T-helper 1 cell treated with Interleukin-12 subunit alpha and Interleukin-12 subunit beta and Interleukin-4 antibody, amounts not matched to agents 30 μg/mL and 1 μg/mL, for 36 hours (primary cell): ENCODE measurements around the gene THNSL1.
"Not testable (repeated sequence)": the region's sequence is repeated elsewhere in the genome, so short reads cannot be mapped to it uniquely, and the experiment has no call there.

Source experiments
- H3K27ac Mint-ChIP-seq: one replicate; pipeline ENCODE4 v1.8.0; 2021; ENCODE audit warnings: mild to moderate bottlenecking, mixed read lengths
- H3K27me3 Mint-ChIP-seq: one replicate; pipeline ENCODE4 v1.8.0; 2021; ENCODE audit warnings: low read depth, mixed read lengths
- H3K36me3 Mint-ChIP-seq: one replicate; pipeline ENCODE4 v1.8.0; 2021; ENCODE audit warnings: low read depth, mixed read lengths
- H3K4me1 Mint-ChIP-seq: one replicate; pipeline ENCODE4 v1.8.0; 2021; ENCODE audit warnings: low read depth, mixed read lengths
- H3K4me3 Mint-ChIP-seq: one replicate; pipeline ENCODE4 v1.8.0; 2021; ENCODE audit warnings: mild to moderate bottlenecking, moderate library complexity, mixed read lengths
- H3K9me3 Mint-ChIP-seq: one replicate; pipeline ENCODE4 v1.8.0; 2021; ENCODE audit warnings: mixed read lengths

Gene THNSL1, protein sequence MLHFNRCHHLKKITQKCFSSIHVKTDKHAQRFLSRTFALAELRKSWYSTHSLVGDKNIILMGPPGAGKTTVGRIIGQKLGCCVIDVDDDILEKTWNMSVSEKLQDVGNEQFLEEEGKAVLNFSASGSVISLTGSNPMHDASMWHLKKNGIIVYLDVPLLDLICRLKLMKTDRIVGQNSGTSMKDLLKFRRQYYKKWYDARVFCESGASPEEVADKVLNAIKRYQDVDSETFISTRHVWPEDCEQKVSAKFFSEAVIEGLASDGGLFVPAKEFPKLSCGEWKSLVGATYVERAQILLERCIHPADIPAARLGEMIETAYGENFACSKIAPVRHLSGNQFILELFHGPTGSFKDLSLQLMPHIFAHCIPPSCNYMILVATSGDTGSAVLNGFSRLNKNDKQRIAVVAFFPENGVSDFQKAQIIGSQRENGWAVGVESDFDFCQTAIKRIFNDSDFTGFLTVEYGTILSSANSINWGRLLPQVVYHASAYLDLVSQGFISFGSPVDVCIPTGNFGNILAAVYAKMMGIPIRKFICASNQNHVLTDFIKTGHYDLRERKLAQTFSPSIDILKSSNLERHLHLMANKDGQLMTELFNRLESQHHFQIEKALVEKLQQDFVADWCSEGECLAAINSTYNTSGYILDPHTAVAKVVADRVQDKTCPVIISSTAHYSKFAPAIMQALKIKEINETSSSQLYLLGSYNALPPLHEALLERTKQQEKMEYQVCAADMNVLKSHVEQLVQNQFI

DNA sequence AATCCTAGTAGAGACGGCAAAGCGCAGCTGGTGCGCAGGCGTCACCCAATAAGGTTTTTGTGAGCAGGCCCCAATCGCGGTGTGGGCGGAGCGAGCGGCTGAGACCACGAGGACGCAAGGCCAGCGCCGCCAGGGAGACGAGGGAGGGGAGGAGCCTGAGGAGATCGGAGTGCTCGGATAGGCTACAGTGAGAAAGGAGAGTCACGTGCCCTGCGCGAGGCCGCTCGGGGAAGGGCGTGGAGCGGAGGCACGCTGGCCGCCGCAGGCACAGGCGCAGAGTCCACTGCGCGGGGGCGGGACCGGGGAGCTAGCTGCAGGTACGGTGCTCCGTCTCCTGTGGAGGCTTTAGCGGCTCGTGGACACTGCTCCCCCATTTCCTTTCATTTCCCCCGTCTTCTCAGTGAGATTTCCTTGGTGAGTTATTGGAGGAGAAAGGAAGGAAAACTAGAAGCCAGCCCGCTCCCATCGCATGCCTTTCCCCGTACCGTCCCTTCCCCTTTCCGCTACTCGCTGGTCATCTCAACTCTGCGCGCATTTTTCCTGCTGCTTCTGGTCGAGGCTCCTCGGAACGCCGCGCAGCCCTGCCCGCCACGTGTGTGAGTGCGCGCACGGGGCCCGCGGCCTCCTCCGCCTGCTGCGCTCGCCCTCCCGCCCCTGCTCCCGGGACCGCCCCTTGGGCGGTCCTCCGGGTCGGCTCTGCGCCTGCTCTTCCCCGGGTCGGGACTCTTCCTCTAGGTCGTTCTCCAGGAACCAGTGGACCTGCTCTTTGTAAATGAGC lies at the start of gene THNSL1:
Gene THNSL1 (plus strand): TSS at position 237 of the 778 bp plus-strand sequence. CDS start 6,612 bp downstream, outside the sequence.
- Mint-ChIP-seq H3K4me3 (peak within 1 kb of the TSS; percentile 88), H3K9me3 (peaks cover 8% of the 10 kb centered on the region), H3K4me1 (peaks cover 16% of the 10 kb centered on the region), H3K36me3 (no peaks in the 10 kb centered on the region), H3K27me3 (no peaks in the 10 kb centered on the region), H3K27ac (peak within 1 kb of the TSS; percentile 92)

DNA sequence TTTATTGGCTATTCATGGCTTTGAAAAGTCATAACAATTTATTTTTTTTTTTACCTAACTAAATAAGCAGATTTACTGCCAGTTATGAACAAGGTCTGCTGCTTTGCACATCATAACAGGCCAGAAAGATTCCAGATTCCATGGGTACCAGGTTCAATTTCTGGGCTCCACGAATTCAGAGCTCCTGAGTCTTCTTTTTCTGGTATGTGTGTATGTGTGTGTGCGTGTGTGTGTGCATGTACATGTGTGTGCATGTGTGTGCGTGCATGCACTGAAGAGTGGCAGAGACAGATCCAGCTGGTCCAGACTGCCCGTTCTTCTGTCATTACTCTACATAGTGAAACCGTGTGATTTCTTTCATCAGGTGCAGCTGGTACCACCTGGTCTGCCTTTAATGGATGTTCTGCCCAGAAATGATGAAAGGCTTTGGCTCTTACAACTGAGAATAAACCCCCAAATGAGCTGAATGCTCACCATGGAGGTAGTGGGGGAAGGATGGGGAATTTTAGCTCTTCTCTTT lies 49.4 kb upstream of the THNSL1 start:
- H3K36me3 Mint-ChIP-seq = no peaks in the 10 kb centered on the region
- no peaks in the 10 kb centered on the region for H3K9me3 Mint-ChIP-seq
- no peak overlapping the region for H3K27ac Mint-ChIP-seq
- no peak overlapping the region for H3K4me3 Mint-ChIP-seq
- H3K4me1 Mint-ChIP-seq = peaks cover 3% of the 10 kb centered on the region
- H3K27me3 Mint-ChIP-seq = no peaks in the 10 kb centered on the region

DNA sequence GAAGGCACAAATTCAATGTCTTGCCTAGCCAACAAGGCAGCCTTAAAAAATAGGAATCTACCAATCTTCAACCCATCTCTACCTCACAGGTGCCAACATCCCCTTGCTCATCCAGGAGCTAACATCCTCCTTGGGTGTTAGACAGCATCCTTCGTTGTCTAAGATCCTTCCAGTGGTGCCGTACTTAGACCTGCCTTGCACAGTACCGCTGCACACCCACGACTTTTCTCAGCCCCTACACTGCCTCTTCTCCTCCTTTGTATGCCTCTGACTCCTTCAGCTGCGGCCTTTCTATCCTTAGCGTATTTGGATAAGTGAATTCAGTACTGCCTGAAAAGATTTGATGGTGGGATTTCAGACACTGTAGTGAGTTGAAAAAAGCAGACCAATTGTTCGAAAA lies 48.1 kb upstream of the THNSL1 start:
- Mint-ChIP-seq H3K4me1 (peaks cover 3% of the 10 kb centered on the region), H3K4me3 (no peak overlapping the region), H3K36me3 (no peaks in the 10 kb centered on the region), H3K9me3 (no peaks in the 10 kb centered on the region), H3K27ac (no peak overlapping the region), H3K27me3 (no peaks in the 10 kb centered on the region)

DNA sequence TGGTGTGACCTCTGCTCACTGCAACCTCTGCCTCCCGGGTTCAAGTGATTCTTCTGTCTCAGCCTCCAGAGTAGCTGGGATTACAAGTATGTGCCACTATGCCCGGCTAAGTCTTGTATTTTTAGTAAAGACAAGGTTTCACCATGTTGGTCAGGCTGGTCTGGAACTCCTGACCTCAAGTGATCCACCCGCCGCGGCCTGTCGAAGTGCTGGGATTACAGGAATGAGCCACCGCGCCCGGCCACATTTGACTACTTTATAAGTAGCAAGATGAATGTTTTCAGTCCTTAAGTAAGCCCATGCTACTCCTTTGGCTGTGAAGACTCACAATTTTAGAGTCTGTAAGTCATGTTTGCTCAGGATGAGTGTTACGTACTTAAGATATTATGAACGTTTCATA lies 47.5 kb upstream of the THNSL1 start:
- H3K4me3 Mint-ChIP-seq, H3K27me3 Mint-ChIP-seq, H3K4me1 Mint-ChIP-seq, H3K27ac Mint-ChIP-seq, H3K36me3 Mint-ChIP-seq, H3K9me3 Mint-ChIP-seq: not testable (repeated sequence)

DNA sequence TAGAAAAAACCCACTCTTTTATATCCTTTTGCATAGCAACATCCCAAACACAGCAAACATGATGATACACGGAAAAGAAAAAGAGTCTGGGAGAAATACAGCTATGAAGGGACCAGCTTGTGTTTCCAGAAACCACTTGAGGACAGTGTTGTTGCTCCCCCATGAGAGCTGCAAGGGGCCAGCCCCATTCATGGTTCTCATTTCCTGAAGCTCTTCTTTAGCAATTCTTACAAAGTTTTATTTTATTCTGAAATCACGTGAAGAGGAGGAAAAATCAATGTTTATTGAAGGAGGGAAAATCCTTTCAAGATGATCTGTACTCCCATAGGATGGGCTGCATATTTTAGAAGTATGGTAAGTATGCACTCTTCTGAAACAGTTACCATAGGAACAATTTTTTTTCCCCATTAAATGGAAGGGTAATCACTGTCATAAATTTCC lies 46.6 kb upstream of the THNSL1 start:
- no peaks in the 10 kb centered on the region for H3K36me3 Mint-ChIP-seq
- H3K9me3 Mint-ChIP-seq = no peaks in the 10 kb centered on the region
- H3K27me3 Mint-ChIP-seq = no peaks in the 10 kb centered on the region
- H3K4me3 Mint-ChIP-seq = no peak overlapping the region
- H3K4me1 Mint-ChIP-seq = peaks cover 3% of the 10 kb centered on the region
- H3K27ac Mint-ChIP-seq = no peak overlapping the region

DNA sequence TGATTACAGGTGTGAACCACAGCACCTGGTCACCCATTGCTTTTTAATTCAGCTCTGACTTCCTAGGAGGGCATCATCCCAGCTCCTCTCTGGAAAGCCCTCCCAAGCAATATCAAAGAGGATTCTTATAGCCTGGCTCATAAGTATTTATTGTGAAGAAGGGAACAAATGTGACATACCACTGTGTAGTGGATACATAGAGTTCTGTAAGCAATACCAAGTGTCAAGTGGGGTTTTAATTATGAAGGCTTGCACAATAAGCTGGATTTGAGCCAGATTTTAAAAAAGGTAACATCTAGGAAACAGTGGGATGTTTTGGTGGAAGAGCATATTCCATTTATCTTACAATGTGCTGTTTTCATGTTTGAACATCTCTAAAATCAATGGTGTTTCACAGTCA lies 45.0 kb upstream of the THNSL1 start:
- no peak overlapping the region for H3K27ac Mint-ChIP-seq
- H3K36me3 Mint-ChIP-seq = no peaks in the 10 kb centered on the region
- H3K4me1 Mint-ChIP-seq = peaks cover 3% of the 10 kb centered on the region
- no peaks in the 10 kb centered on the region for H3K27me3 Mint-ChIP-seq
- no peaks in the 10 kb centered on the region for H3K9me3 Mint-ChIP-seq
- H3K4me3 Mint-ChIP-seq = no peak overlapping the region

DNA sequence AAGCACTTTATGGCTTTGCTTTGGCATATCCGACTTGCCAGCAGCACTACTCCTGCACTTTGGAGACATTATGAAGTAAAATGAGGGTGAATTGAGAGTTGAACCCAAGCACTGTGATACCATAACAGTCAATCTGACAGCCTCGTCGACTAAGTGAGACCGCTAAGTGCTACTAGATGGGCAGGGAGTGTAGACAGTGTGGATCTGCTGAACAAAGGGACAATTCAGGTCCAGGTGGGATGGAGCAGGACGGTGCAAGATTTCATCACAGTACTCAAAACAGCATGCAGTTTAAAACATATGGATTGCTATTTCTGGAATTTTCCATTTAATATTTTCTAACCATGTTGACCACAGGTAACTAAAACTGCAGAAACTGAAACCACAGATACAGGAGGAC lies 43.2 kb upstream of the THNSL1 start:
- H3K4me1 Mint-ChIP-seq = peaks cover 3% of the 10 kb centered on the region
- no peak overlapping the region for H3K27ac Mint-ChIP-seq
- H3K9me3 Mint-ChIP-seq = no peaks in the 10 kb centered on the region
- H3K4me3 Mint-ChIP-seq = no peak overlapping the region
- H3K27me3 Mint-ChIP-seq = no peaks in the 10 kb centered on the region
- H3K36me3 Mint-ChIP-seq = no peaks in the 10 kb centered on the region

DNA sequence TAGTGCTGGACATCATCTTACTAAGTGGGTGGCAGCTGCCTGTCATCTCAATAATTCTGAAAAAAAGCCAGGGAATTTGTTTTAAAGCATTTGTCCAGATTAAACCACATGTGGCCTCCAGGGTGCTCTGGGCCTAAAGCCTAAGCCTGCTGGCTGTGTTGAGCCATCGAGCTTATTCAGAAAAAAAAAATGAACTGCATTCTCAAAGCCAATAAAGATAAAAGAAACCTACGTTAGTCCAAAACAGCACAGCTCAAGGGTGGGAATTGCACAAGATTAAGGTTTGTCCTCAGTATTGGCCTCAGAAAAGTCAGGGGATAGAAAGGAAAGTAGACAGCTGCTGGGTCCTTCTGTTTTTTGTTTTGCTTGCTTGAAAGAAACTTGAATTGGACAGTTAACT lies 41.4 kb upstream of the THNSL1 start:
- no peak overlapping the region for H3K4me3 Mint-ChIP-seq
- no peaks in the 10 kb centered on the region for H3K36me3 Mint-ChIP-seq
- H3K27me3 Mint-ChIP-seq = peaks cover 6% of the 10 kb centered on the region
- no peak overlapping the region for H3K27ac Mint-ChIP-seq
- peaks cover 3% of the 10 kb centered on the region for H3K4me1 Mint-ChIP-seq
- no peaks in the 10 kb centered on the region for H3K9me3 Mint-ChIP-seq

DNA sequence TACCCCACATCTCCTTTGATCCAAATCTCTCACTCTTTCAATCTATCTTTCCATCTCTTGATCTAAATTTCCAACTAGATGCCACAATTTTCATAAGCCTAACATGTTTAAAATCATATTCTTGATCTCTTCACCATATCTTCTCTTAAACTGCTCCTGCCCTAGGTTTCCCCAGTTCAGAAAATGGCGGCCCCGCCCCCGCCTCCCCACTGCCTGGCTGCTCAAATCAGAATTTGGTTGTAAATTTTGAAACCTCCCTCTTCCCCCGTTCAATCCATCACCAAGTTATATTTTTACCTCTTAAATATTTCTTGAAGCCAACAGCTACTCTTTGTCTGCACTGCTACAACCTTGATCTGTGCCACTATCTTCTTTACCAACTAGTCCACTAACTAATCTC lies 36.7 kb upstream of the THNSL1 start:
- peaks cover 9% of the 10 kb centered on the region for H3K27me3 Mint-ChIP-seq
- no peak overlapping the region for H3K27ac Mint-ChIP-seq
- no peak overlapping the region for H3K4me3 Mint-ChIP-seq
- peaks cover 3% of the 10 kb centered on the region for H3K4me1 Mint-ChIP-seq
- no peaks in the 10 kb centered on the region for H3K9me3 Mint-ChIP-seq
- no peaks in the 10 kb centered on the region for H3K36me3 Mint-ChIP-seq

DNA sequence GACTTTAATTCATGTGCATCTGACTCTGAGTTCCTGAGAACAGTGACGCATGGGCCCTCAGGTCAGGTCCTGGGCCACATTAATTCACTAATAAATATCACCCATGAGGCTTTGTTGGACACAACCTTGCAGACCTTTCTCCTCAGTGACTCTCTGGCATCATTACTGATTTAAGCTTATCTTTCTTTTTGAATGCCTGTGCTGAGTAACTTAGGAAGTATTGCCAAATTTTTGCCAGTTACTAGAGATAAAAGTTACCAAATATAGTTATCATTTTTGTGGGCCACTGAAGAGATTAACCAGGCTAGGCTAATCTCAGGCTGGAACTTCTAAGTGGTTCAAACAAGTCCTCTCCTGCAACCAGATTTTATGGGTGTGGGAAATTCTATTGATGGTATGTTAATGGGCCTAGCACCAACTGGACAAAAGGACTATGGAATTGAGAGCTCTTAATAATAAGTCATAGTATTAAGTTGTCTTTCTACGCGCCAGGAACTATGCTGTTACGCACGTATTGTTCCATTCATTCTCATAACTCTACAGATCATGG lies 35.2 kb upstream of the THNSL1 start:
- Mint-ChIP-seq H3K27me3 (peaks cover 9% of the 10 kb centered on the region), H3K4me3 (no peak overlapping the region), H3K27ac (no peak overlapping the region), H3K9me3 (no peaks in the 10 kb centered on the region), H3K4me1 (peaks cover 5% of the 10 kb centered on the region), H3K36me3 (no peaks in the 10 kb centered on the region)

DNA sequence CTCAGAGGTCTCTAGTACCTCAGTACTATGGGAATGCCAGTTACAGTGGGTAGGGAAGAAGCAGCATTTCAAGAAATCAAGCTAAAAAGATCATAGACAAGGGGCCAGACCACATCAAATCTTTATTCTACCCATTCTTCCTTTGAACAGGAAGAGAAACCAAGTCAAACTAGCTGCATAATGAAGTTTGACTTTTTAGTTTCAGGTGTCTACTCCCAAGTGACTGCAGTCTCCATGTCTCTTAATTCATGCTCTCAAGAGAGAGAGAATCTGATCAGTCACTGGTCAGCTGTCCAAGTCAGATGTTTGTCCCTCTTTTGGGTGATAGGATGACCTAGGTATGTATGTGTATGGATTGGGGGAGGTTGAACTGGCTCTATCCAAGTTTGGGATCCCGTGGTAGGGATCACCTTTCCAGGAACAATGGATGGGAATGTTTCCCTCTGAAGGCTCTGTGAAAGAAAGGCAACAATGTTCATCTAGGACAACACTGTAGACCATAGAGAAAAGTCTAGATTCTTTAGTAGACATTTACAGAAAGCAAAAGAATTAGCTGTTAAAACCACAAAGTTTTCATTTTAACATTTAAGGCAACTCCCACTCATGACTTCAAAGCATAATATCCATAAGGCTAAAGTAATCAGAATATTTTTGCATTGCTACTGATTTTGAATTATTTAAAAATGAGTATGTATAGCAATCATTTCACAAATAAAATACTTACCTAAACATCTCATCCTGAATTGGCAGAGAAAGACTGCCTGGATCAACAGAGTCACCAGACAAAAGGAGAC lies 33.9 kb upstream of the THNSL1 start:
- Mint-ChIP-seq H3K4me3 (no peak overlapping the region), H3K36me3 (no peaks in the 10 kb centered on the region), H3K27ac (no peak overlapping the region), H3K4me1 (peaks cover 5% of the 10 kb centered on the region), H3K9me3 (no peaks in the 10 kb centered on the region), H3K27me3 (peaks cover 9% of the 10 kb centered on the region)

DNA sequence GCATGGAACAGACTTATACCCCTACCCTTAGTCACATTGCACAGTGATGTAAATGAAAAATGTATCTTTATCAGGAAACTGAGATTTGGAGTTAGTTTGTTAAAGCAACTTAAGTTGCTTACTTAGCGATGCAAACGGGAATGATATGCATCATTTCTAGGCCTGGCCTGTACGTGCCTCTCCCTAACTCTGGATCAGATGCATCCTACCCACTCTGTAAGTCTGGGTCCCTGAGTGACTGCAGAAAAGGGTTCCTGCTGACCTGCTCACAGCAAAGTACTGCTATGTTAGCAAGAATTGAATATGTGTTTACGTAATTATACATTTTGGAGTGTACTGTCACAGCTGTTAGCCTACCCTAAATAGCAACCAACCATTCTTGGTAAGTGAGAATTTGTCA lies 33.3 kb upstream of the THNSL1 start:
- Mint-ChIP-seq H3K9me3 (no peaks in the 10 kb centered on the region), H3K27ac (no peak overlapping the region), H3K27me3 (peaks cover 9% of the 10 kb centered on the region), H3K36me3 (no peaks in the 10 kb centered on the region), H3K4me1 (peaks cover 5% of the 10 kb centered on the region), H3K4me3 (no peak overlapping the region)

DNA sequence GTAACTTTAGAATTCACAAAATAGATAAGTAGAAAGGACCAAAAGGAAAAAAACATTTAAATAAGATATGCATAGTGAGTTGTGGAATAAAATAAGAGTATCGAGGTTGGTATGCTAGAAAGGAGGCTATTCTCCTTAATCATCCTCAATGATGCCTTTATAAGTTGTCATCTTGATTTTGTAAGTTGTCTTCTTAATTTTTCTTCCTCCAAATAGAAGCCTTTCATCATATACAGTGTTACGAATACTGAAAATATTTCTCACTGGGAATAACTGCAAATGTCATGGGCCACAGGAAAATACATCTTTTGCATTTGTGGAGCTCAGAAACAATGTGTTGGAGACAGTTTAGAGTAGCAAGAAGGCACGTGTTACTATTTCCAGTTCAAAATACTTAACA lies 32.5 kb upstream of the THNSL1 start:
- no peak overlapping the region for H3K4me3 Mint-ChIP-seq
- H3K27me3 Mint-ChIP-seq = peaks cover 9% of the 10 kb centered on the region
- peaks cover 5% of the 10 kb centered on the region for H3K4me1 Mint-ChIP-seq
- no peaks in the 10 kb centered on the region for H3K36me3 Mint-ChIP-seq
- H3K27ac Mint-ChIP-seq = no peak overlapping the region
- no peaks in the 10 kb centered on the region for H3K9me3 Mint-ChIP-seq

DNA sequence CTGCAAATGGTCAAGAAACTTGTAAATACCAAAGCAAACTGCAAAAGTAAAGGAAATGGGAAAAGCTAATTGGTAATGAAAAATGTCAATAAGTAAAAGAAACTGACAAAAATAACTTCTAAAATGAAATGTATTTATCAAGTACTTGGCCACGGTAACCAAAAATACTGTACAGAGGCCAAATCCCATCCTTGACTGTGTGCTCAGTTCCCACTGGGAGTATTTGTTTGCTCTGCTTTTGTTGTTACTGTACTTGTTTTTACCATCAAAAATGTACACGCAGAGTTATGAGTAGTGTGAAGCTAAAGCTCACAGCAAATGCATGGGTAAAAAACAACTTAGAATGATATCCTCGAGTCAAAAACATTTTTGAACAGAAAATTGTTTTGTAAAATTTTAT lies 31.5 kb upstream of the THNSL1 start:
- H3K27ac Mint-ChIP-seq = no peak overlapping the region
- H3K4me1 Mint-ChIP-seq = peaks cover 7% of the 10 kb centered on the region
- no peak overlapping the region for H3K4me3 Mint-ChIP-seq
- no peaks in the 10 kb centered on the region for H3K9me3 Mint-ChIP-seq
- H3K27me3 Mint-ChIP-seq = peaks cover 4% of the 10 kb centered on the region
- no peaks in the 10 kb centered on the region for H3K36me3 Mint-ChIP-seq
